Endothelial cell of hepatic sinusoid (primary cell): ENCODE measurements around the gene SLC30A2.

Source experiments
- in situ Hi-C: cut with HindIII; loops from 2 replicates; pipeline ENCODE4 v1.10.0; 2017; ENCODE audit warnings: low sequenced_read_pairs

The SLC30A2 gene

GRCh38 chr1:26044414-26044813 is 1.5 kb downstream of the SLC30A2 start:
- in situ Hi-C loops = no loop called here

DNA sequence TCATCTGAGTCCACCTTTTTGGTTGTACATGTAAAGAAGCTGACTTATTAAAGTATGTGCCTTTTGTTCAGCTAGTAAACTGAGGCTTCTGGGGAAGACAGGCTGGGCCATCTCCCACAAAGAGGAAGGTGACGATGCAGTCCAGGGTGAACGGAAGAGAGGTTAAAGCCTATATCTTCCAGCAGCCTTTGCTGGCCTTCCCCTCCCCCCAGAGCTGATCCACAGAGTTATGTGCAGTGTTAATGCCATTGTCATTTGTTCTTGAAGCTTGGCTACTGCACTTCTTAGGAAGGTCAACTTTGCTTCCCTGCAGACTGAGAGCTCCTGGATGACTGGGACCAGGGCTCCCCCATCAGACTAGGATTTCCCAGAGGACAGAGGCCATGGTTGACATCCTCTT is 2.2 kb downstream of the SLC30A2 start:
- in situ Hi-C loops = no loop called here

DNA sequence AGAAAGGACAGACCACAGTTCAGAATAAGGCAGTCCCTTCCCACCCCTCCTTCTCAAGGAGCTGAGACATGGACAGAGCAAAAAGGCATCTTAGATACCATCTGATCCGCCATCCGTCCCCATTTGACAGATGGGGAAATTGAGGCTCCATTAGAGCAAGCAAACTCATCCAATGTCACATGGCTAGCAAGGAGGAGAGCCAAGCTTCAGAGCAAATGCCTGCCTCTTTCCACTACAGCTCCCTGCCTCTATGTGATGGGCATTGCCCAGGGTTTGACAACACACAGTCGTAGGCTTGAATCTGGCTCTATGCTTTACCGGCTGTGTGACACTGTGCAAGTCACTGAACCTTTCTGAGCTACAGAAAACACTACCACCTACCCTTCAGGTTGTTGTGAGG is 3.9 kb downstream of the SLC30A2 start:
- in situ Hi-C loops = no loop called here

DNA sequence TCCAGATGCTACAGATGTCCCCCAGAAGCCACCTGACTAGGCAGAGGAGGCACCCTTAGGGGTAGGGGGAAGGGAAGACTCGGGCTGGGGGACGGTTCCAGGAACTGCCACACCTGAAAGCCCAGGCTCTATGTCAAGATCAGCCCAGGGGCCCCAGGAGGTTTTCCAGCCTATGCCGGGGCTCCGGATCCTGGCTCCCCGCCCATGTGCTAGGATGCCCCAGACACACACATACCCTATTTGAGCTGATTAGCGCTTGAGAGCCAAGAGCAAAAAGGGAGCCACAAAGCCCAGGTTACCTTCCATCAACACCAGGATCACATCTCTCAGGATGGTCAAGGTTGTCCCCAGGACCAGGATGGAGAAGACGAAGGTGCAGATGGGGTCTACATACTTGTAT is 4.5 kb downstream of the SLC30A2 start:
- in situ Hi-C loops = no loop called here

DNA sequence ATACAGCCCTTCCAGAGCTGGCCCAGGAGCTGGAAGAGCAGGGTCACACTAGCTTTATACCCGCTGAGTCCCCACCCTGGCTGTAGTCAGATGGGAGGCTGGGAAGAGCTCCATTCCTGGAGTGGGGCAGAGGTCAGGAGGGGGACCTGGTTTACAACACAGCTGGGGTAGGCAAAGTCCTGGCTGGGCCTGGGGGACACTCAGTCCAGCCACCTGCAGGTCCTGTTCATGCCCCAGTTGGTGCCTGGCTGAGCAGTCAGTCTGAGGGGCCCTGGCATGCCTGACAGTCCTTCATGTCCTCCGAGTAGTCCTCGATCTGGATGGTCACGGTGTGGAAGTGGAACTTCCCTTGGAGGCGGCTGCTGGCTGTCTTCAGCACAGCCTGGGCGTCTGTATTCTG is 7.0 kb downstream of the SLC30A2 start:
- in situ Hi-C loops = no loop called here

- in situ Hi-C loops = no loop called here
These were observed 7.4 kb downstream of the SLC30A2 start for GRCh38 chr1:26038477-26038876.

DNA sequence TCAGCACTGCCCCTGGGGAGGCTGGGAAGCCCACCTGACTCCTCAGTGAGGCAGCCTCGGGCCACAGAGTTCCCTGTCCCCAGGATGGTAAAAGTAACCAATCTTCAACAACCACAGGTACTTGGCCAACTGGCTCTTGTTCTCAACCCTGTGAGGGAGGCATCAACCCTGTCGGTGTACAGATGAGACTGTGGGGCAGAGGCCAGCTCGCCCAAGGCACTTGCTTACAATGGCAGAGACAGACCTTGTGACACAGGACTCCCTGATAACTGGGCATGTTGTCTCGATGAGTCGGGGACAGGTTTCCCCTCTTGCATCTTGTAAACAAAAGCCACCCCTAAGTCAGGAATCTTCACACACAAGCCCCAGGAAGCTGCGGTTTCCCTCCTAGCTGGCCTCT is 8.0 kb downstream of the SLC30A2 start:
- in situ Hi-C loops = no loop called here

DNA sequence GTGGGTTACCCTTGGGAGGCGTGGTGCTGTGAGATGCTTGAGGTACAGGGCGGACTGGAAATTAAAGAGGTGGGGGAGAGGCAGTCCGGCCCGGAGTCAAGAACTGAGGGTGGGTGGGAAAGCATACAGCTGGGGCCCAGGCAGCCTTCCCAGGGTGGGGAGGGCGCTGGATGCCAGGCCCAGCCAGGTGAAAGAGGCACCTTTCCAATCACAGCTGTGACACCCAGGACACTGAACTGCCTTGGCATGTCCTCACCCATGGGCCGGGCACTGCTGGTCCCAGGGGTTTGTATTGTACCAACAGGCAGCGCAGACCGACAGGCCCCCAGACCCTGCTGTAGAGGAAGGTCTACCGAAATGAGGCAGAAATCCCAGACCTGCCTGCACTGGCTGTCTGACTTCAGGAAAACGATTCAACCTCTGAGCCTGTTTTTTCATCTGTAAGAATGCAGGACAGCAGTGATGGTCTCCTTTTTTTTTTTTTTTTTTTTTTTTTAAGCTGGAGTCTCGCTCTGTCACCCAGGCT is 9.1 kb downstream of the SLC30A2 start:
- in situ Hi-C loops = no loop called here

DNA sequence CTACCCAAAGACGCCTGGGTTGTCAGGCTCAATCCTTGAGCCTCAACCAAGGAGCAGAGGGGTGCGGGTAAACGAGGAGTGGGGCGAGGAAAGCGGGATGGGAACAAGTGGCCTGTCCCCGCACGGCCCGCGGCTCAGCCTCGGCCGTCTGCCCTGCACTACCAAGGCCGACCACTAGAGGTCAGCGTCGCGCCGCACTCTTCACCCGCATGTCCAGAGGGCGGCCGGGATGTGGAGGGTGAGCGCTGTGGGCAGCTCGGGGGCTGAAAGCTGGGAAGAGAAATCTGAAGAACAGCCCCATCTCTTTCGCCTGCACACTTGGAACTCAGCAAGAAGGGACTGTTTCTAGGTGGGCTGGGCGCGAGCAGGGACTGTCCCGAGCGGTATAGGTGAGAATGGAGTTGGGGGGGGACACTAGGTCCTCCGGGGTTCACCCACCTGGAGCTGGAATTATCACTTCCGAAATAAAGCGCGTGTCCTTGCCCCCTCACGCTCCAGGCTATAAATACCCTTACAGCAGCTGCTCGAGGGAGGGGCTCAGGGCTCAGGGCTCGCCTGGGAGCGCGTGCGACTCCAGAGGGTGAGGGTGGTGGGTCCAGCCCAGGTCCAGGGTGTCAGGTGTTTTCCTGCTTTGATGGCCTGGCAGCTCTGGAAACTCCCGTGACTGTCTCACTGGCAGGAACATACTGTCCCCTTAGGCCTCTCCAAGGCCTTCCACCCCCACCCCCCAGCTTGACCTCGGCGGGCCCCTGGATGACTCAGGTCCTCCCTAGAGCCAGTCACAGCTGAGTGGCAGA is 9.8 kb downstream of the SLC30A2 start:
- in situ Hi-C loops = no loop called here

- in situ Hi-C loops = no loop called here
These were observed 10.5 kb downstream of the SLC30A2 start for GRCh38 chr1:26035203-26035958.

- in situ Hi-C loops = no loop called here
These were observed 11.3 kb downstream of the SLC30A2 start for GRCh38 chr1:26034504-26035202.

- in situ Hi-C loops = no loop called here
These were observed 13.1 kb downstream of the SLC30A2 start for GRCh38 chr1:26032656-26033357.

DNA sequence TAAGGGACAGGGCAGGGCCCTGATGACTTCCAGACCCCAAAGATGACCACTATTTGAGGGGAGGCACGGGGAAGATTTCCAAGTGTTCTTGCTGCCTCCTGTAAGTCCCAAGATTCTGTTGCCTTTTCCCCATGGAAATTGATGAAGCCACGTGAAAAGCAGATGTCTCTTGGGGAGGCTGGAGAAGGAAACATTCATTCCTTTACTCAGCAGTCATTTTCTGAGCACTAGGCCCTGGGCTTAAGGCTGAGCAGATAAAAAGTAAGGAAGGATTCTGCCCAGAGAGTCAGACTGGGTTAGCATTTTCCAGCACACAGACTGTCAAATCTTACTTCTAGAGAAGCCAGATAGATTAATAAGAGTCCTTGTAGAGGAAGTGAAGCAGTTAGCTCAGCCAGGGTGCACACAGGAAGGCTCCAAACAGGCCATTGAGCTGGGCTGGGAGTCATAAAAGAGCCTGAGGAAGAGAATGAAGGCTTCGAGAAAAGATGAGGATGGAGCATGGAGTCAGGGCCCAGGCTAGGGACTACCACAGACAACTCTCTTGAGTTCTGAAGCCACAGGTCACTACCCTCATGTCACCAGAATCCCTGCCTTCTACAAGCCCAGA is 14.2 kb downstream of the SLC30A2 start:
- in situ Hi-C loops = no loop called here

- in situ Hi-C loops = no loop called here
These were observed 14.7 kb downstream of the SLC30A2 start for GRCh38 chr1:26031196-26031595.

- in situ Hi-C loops = no loop called here
These were observed 15.9 kb downstream of the SLC30A2 start for GRCh38 chr1:26029864-26030481.

DNA sequence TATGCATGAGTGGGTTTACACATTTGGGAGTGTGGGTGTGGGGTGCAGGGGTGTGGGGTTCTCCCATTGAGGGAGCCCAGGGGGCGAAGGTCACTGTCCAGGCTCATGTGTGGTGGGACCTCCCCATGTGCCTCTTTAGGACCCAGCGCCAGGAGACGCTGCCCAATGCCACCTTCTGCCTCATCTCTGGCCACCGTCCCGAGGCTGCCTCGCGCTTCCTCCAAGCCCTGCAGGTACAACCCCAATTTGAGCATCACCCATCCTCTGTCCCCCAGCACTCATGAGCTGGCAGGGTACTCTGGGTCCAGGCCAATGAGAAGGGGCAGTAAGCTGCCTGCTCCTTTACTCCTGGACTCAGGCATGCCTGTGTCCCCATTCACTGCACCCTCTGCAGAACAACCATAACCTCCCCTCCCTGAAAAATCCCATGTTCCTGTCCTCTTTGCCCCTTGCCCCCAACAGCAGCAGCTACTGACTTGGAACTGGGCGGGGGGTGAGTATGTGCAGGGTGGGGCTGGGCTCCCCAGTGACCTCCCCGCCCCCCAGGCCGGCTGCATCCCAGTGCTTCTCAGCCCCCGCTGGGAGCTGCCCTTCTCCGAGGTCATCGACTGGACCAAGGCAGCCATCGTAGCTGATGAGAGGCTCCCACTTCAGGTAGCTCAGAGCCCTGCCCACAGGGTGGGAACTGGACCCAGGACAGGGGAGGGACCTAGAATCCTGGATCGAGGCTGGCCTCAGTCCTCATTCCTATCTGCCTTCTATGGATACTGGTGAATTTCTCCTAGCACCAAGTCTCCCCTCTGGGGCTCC is 16.7 kb downstream of the SLC30A2 start:
- in situ Hi-C loops = no loop called here

GRCh38 chr1:26028490-26028980 is 17.4 kb downstream of the SLC30A2 start:
- in situ Hi-C loops = no loop called here

GRCh38 chr1:26027716-26028489 is 18.0 kb downstream of the SLC30A2 start:
- in situ Hi-C loops = no loop called here
